ENCODE data around the gene SALL4. TPM values are rescaled to one million over a fixed set of nuclear protein-coding genes. Genes with fewer than 3 reads are reported as not detected.

The SALL4 gene
- total RNA-seq, 1 experiment from 2014 or later, result 279 TPM

DNA sequence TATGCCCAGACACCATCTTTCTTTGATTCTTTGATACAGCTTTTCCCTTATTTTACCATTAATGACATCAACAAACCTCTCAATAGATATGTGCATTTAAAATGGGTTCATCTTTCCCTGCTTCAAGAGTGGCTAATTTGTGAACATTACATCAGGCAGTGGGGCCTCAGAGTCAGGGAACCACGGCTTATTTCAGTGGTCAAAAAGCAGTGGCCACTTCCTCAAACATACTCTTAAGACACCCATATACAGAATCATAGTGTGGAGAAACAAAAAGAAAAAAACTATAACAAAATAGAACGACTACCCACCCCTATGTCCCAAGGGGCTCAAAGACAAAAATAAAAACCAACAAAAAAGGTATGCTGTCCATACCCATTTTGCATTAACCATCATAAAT, 12.9 kb downstream of the SALL4 start:
- H3K9me3 Mint-ChIP-seq, result no peaks in the 10 kb centered on the region
- H3K9me3 ChIP-seq (ENCODE audit: control insufficient read depth, low read depth, low read length), result no peaks in the 10 kb centered on the region
- no peak overlapping the region for H4K5ac ChIP-seq (ENCODE audit: insufficient read length, low read depth, low read length)
- H3K56ac ChIP-seq (ENCODE audit: insufficient read length, low read depth, low read length), result no peak overlapping the region
- no peaks in the 10 kb centered on the region for H4K20me1 ChIP-seq (ENCODE audit: control insufficient read depth, insufficient read depth, insufficient read length)
- no peak overlapping the region for H3T11ph ChIP-seq (ENCODE audit: low read length)
- no peak overlapping the region for H2BK5ac ChIP-seq (ENCODE audit: insufficient read length, low read length)
- H3K23me2 ChIP-seq (ENCODE audit: insufficient read length, low read depth, low read length, poor library complexity, severe bottlenecking), result no peaks in the 10 kb centered on the region
- no peak overlapping the region for H4K91ac ChIP-seq (ENCODE audit: insufficient read length, low read depth, low read length)
- no peak overlapping the region for H2BK120ac ChIP-seq (ENCODE audit: low read depth, low read length, poor library complexity, severe bottlenecking)
- H3K4me2 ChIP-seq (ENCODE audit: insufficient read depth, insufficient read length, low read length), result no peak overlapping the region
- peaks cover 69 to 95% (median 94%) of the 10 kb centered on the region in 3 experiments; a peak in 6 of 7 replicates for H3K36me3 Mint-ChIP-seq (ENCODE audit: insufficient read depth in 1 of 3, low read depth in 3 of 3)
- H3K4ac ChIP-seq (ENCODE audit: low read depth, low read length), result no peak overlapping the region
- no peak overlapping the region for H3K4me3 Mint-ChIP-seq
- H3K4me1 Mint-ChIP-seq, result peaks cover 20 to 21% of the 10 kb centered on the region in 2 experiments
- WGBS (ENCODE audit: extremely low coverage, insufficient read length, low lambda C conversion rate), result no CpG with 5 or more reads among the region's 2 CpGs
- H2BK15ac ChIP-seq (ENCODE audit: low read depth, low read length), result no peak overlapping the region
- H3K4me1 ChIP-seq (ENCODE audit: insufficient read depth, low read length), result 0 out of 2 replicates have a peak, but pooled peaks cover 3% of the 10 kb centered on the region
- no peak overlapping the region for H2AK5ac ChIP-seq (ENCODE audit: insufficient read length, low read length)
- no peaks in the 10 kb centered on the region for H3K27me3 Mint-ChIP-seq (ENCODE audit: low read depth)
- no peak overlapping the region for H2BK12ac ChIP-seq (ENCODE audit: insufficient read length, low read depth, low read length)
- no peak overlapping the region for H2BK20ac ChIP-seq (ENCODE audit: low read depth, low read length, poor library complexity, severe bottlenecking)
- no peak overlapping the region for H3K9ac ChIP-seq (ENCODE audit: extremely low read depth, insufficient read length, low read length)
- no peak for DNase-seq
- H2AFZ ChIP-seq (ENCODE audit: low read length), result no peak overlapping the region
- peak overlapping the region; percentile 34 to 90 (median 56); a peak in 3 of 7 replicates for H3K27ac Mint-ChIP-seq
- no peak overlapping the region for H3K27ac ChIP-seq (ENCODE audit: insufficient read length, low read depth, low read length)
- TF ChIP-seq, protein P1, sequence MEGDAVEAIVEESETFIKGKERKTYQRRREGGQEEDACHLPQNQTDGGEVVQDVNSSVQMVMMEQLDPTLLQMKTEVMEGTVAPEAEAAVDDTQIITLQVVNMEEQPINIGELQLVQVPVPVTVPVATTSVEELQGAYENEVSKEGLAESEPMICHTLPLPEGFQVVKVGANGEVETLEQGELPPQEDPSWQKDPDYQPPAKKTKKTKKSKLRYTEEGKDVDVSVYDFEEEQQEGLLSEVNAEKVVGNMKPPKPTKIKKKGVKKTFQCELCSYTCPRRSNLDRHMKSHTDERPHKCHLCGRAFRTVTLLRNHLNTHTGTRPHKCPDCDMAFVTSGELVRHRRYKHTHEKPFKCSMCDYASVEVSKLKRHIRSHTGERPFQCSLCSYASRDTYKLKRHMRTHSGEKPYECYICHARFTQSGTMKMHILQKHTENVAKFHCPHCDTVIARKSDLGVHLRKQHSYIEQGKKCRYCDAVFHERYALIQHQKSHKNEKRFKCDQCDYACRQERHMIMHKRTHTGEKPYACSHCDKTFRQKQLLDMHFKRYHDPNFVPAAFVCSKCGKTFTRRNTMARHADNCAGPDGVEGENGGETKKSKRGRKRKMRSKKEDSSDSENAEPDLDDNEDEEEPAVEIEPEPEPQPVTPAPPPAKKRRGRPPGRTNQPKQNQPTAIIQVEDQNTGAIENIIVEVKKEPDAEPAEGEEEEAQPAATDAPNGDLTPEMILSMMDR (conservative IDR thresholded peaks at IDR 0.05), result no peak
- no peaks in the 10 kb centered on the region for H3K27me3 ChIP-seq (ENCODE audit: insufficient read depth, low read length)
- peaks cover 23% of the 10 kb centered on the region for H3K79me1 ChIP-seq (ENCODE audit: insufficient read depth, low read depth, low read length, poor library complexity, severe bottlenecking)
- peaks cover 42% of the 10 kb centered on the region; the same call in 1 of the 2 replicates for H3K79me2 ChIP-seq (ENCODE audit: insufficient read depth, low read length)
- H3K18ac ChIP-seq (ENCODE audit: insufficient read length, low read depth, low read length), result no peak overlapping the region
- H3K14ac ChIP-seq (ENCODE audit: insufficient read depth, low read length), result no peak overlapping the region
- no peak overlapping the region for H3K23ac ChIP-seq (ENCODE audit: insufficient read length, low read depth, low read length)
- H4K8ac ChIP-seq (replicated peaks; ENCODE audit: insufficient read length, low read depth, low read length), result no peak overlapping the region
